HepG2 (cell line): Measurements from ENCODE around the gene OST4. TPM values are rescaled to one million over a fixed set of nuclear protein-coding genes. Genes with fewer than 3 reads are reported as not detected.
A peak's percentile ranks its signal among the peaks of the same experiment; 100 is the strongest.

Experiments
- AGO1 ChIP-seq: fragments of 200-400 bp; formaldehyde crosslinking; IDR thresholded peaks from 2 replicates; pipeline ENCODE4 v1.6.1; 2017; ENCODE audit warnings: mild to moderate bottlenecking, low read depth, low read length, moderate library complexity; ENCODE audit not compliant: poor library complexity, severe bottlenecking
- ATAD3A ChIP-seq: sonication (generic); formaldehyde crosslinking; IDR thresholded peaks from 2 replicates; pipeline ENCODE4 v1.4.0; 2020; ENCODE audit warnings: missing genetic modification reagents
- BCL6 ChIP-seq: IDR thresholded peaks from 2 replicates; pipeline ENCODE4 v1.6.1; 2016; ENCODE audit warnings: missing genetic modification reagents, missing compliant biosample characterization
- CHD4 ChIP-seq: fragments of 200-600 bp; sonication (generic); IDR thresholded peaks from 2 replicates; pipeline ENCODE4 v1.7.0; 2017; ENCODE audit warnings: mild to moderate bottlenecking, low read length, borderline replicate concordance
- ELF3 ChIP-seq: IDR thresholded peaks from 2 replicates; pipeline ENCODE4 v1.6.1; 2016; ENCODE audit warnings: missing genetic modification reagents, missing compliant biosample characterization
- HMG20A ChIP-seq: IDR thresholded peaks from 2 replicates; pipeline ENCODE4 v1.6.1; 2016; ENCODE audit warnings: borderline replicate concordance
- KDM6A ChIP-seq: IDR thresholded peaks from 2 replicates; pipeline ENCODE4 v1.6.1; 2016; ENCODE audit warnings: low read depth
- MTA3 ChIP-seq: sonication (generic); formaldehyde crosslinking; IDR thresholded peaks from 2 replicates; pipeline ENCODE4 v1.4.0; 2020; ENCODE audit warnings: missing genetic modification reagents
- MYC ChIP-seq: sonication (generic); formaldehyde crosslinking; IDR thresholded peaks from 2 replicates; pipeline ENCODE4 v1.9.0; 2021; ENCODE audit warnings: missing genetic modification reagents, borderline replicate concordance
- NCOA2 ChIP-seq: sonication (generic); formaldehyde crosslinking; IDR thresholded peaks from 2 replicates; pipeline ENCODE4 v1.8.0; 2022; ENCODE audit warnings: inconsistent platforms
- NKX3-1 ChIP-seq: sonication (generic); formaldehyde crosslinking; IDR thresholded peaks from 2 replicates; pipeline ENCODE4 v1.5.0; 2020; ENCODE audit warnings: missing genetic modification reagents
- NR3C1 ChIP-seq: sonication (generic); formaldehyde crosslinking; IDR thresholded peaks from 2 replicates; pipeline ENCODE4 v1.4.0; 2020; ENCODE audit warnings: missing genetic modification reagents
- PAX8 ChIP-seq: sonication (generic); formaldehyde crosslinking; IDR thresholded peaks from 2 replicates; pipeline ENCODE4 v1.8.0; 2022; ENCODE audit warnings: mild to moderate bottlenecking, missing genetic modification reagents, borderline replicate concordance
- PTBP1 ChIP-seq: fragments of 200-400 bp; formaldehyde crosslinking; IDR thresholded peaks from 2 replicates; pipeline ENCODE4 v1.6.1; 2018; ENCODE audit warnings: low read length, low read depth; ENCODE audit not compliant: poor library complexity, severe bottlenecking
- RBM22 ChIP-seq: fragments of 200-400 bp; formaldehyde crosslinking; optimal IDR thresholded peaks from 2 replicates; pipeline ENCODE3; 2017; ENCODE audit warnings: mild to moderate bottlenecking, low read length, moderate library complexity
- SMARCE1 ChIP-seq: fragments of 450-650 bp; IDR thresholded peaks from 2 replicates; pipeline ENCODE4 v1.6.1; 2017; ENCODE audit warnings: borderline replicate concordance
- SSRP1 ChIP-seq: IDR thresholded peaks from 2 replicates; pipeline ENCODE4 v1.6.1; 2016; ENCODE audit warnings: control low read depth
- THRA ChIP-seq: sonication (generic); formaldehyde crosslinking; IDR thresholded peaks from 2 replicates; pipeline ENCODE4 v1.4.0; 2020; ENCODE audit warnings: missing genetic modification reagents, borderline replicate concordance
- TOE1 ChIP-seq: sonication (generic); formaldehyde crosslinking; IDR thresholded peaks from 2 replicates; pipeline ENCODE4 v1.4.0; 2020; ENCODE audit warnings: mild to moderate bottlenecking, missing genetic modification reagents
- ZBTB20 ChIP-seq: sonication (generic); formaldehyde crosslinking; IDR thresholded peaks from 2 replicates; pipeline ENCODE4 v1.8.1; 2023; ENCODE audit warnings: missing genetic modification reagents, low read depth, mild to moderate bottlenecking, borderline replicate concordance
- ZFP37 ChIP-seq: sonication (generic); formaldehyde crosslinking; IDR thresholded peaks from 2 replicates; pipeline ENCODE4 v1.4.0; 2020; ENCODE audit warnings: missing genetic modification reagents, borderline replicate concordance
- ZNF354B ChIP-seq: sonication (generic); formaldehyde crosslinking; IDR thresholded peaks from 2 replicates; pipeline ENCODE4 v1.8.0; 2022; ENCODE audit warnings: mild to moderate bottlenecking, missing genetic modification reagents
- ZNF460 ChIP-seq: sonication (generic); formaldehyde crosslinking; IDR thresholded peaks from 2 replicates; pipeline ENCODE4 v1.5.1; 2020; ENCODE audit warnings: missing genetic modification reagents, mild to moderate bottlenecking, borderline replicate concordance
- ZNF614 ChIP-seq: IDR thresholded peaks from 2 replicates; pipeline ENCODE4 v1.6.1; 2018; ENCODE audit warnings: missing biosample characterization, missing genetic modification reagents, inconsistent platforms, borderline replicate concordance
- ZNF660 ChIP-seq: sonication (generic); formaldehyde crosslinking; IDR thresholded peaks from 2 replicates; pipeline ENCODE4 v1.5.1; 2020; ENCODE audit warnings: mild to moderate bottlenecking, low read depth, missing genetic modification reagents, borderline replicate concordance
- ZNF780A ChIP-seq: sonication (generic); formaldehyde crosslinking; IDR thresholded peaks from 2 replicates; pipeline ENCODE4 v1.8.0; 2022; ENCODE audit warnings: mild to moderate bottlenecking, missing genetic modification reagents, moderate library complexity
- polyA plus RNA-seq, 8 experiments: library from polyadenylated mRNA; depleted of rRNA in 3 of 8; stranded (reverse) in 7 of 8; unstranded in 1 of 8; fragments of >200 nt; fragmentation: Illumina TruSeq in 4 of 8; extraction: Trizol in 4 of 8; gene quantifications; 2 replicates each; pipeline versions ENCODE4 v1.2.1 to v1.2.3, GENCODE V29; 2011 to 2016; ENCODE audit warnings: low read depth in 4 of 8, missing spikeins in 1 of 8, mixed read lengths in 1 of 8; ENCODE audit not compliant: insufficient read depth in 1 of 8
- total RNA-seq, 5 experiments: library from RNA; depleted of rRNA; stranded (reverse); fragments of >200 nt; fragmentation: Illumina TruSeq; extraction: Trizol; gene quantifications; 2 replicates each; pipeline ENCODE4 v1.2.3, GENCODE V29; 2016; ENCODE audit warnings: low read depth in 1 of 5
- TF ChIP-seq, protein P1 (sequence below): sonication (generic); formaldehyde crosslinking; IDR thresholded peaks from 2 replicates; pipeline ENCODE4 v1.4.0; 2020; ENCODE audit warnings: mild to moderate bottlenecking, missing genetic modification reagents
- TF ChIP-seq, protein P2 (sequence below): IDR thresholded peaks from 2 replicates; pipeline ENCODE4 v1.6.1; 2016; ENCODE audit warnings: low read depth, borderline replicate concordance

The OST4 gene
- total and polyA plus RNA-seq, 2 of the 13 experiments (the other 11 are each of a cell fraction or from before 2014, with no cell fraction given), result 498 to 584 TPM

GRCh38 chr2:27050996-27051901 lies 20.2 kb downstream of the OST4 start, which contains the start of gene AGBL5 (continued):
- TF ChIP-seq ZBTB20 (CRISPR knock-in tag), result peak; percentile 85
- TF ChIP-seq ZFP37 (CRISPR knock-in tag), result peak; percentile 98
- peak; percentile 14; the same call in 1 of the 2 replicates for TF ChIP-seq HMG20A (CRISPR knock-in tag)
- TF ChIP-seq KDM6A, result 0 out of 2 replicates have a peak, but pooled peaks have one; percentile 28
- TF ChIP-seq, protein P1, sequence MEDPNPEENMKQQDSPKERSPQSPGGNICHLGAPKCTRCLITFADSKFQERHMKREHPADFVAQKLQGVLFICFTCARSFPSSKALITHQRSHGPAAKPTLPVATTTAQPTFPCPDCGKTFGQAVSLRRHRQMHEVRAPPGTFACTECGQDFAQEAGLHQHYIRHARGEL (CRISPR knock-in tag), result peak; percentile 46; the same call in 1 of the 2 replicates
- TF ChIP-seq BCL6, result peak; percentile 32
- peak; percentile 100 for TF ChIP-seq SSRP1 (CRISPR knock-in tag)
- TF ChIP-seq TOE1 (CRISPR knock-in tag), result no peak; the same call in 1 of the 2 replicates
- TF ChIP-seq, protein P2, sequence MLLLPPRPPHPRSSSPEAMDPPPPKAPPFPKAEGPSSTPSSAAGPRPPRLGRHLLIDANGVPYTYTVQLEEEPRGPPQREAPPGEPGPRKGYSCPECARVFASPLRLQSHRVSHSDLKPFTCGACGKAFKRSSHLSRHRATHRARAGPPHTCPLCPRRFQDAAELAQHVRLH (CRISPR knock-in tag), result peak; percentile 55; the same call in 1 of the 2 replicates
- TF ChIP-seq NKX3-1 (CRISPR knock-in tag), result peak; percentile 91
- peak; percentile 97 for TF ChIP-seq ZNF354B (CRISPR knock-in tag)
- peak; percentile 41; the same call in 1 of the 2 replicates for TF ChIP-seq ZNF780A (CRISPR knock-in tag)
- peak; percentile 93 for TF ChIP-seq ELF3 (CRISPR knock-in tag)
- TF ChIP-seq PTBP1, result no peak
- peak; percentile 96; the same call in 1 of the 2 replicates for TF ChIP-seq CHD4
- 0 out of 2 replicates have a peak, but pooled peaks have one; percentile 13 for TF ChIP-seq NR3C1 (CRISPR knock-in tag)
- peak; percentile 96; the same call in 1 of the 2 replicates for TF ChIP-seq PAX8 (CRISPR knock-in tag)
- no peak for TF ChIP-seq RBM22
- peak; percentile 57; the same call in 1 of the 2 replicates for TF ChIP-seq NCOA2 (CRISPR knock-in tag)
- no peak; the same call in 1 of the 2 replicates for TF ChIP-seq ATAD3A (CRISPR knock-in tag)
- no peak for TF ChIP-seq MTA3 (CRISPR knock-in tag)
- TF ChIP-seq MYC (CRISPR knock-in tag), result peak; percentile 73; the same call in 1 of the 2 replicates
- no peak for TF ChIP-seq SMARCE1
- TF ChIP-seq AGO1, result no peak
- peak; percentile 26; the same call in 1 of the 2 replicates for TF ChIP-seq ZNF460
- TF ChIP-seq ZNF660 (CRISPR knock-in tag), result 0 out of 2 replicates have a peak, but pooled peaks have one; percentile 8
- peak; percentile 81 for TF ChIP-seq ZNF614 (CRISPR knock-in tag)
- TF ChIP-seq THRA (CRISPR knock-in tag), result peak; percentile 65; the same call in 1 of the 2 replicates
